Measurements from ENCODE around the gene PRSS27.

PRSS27 gene

DNA sequence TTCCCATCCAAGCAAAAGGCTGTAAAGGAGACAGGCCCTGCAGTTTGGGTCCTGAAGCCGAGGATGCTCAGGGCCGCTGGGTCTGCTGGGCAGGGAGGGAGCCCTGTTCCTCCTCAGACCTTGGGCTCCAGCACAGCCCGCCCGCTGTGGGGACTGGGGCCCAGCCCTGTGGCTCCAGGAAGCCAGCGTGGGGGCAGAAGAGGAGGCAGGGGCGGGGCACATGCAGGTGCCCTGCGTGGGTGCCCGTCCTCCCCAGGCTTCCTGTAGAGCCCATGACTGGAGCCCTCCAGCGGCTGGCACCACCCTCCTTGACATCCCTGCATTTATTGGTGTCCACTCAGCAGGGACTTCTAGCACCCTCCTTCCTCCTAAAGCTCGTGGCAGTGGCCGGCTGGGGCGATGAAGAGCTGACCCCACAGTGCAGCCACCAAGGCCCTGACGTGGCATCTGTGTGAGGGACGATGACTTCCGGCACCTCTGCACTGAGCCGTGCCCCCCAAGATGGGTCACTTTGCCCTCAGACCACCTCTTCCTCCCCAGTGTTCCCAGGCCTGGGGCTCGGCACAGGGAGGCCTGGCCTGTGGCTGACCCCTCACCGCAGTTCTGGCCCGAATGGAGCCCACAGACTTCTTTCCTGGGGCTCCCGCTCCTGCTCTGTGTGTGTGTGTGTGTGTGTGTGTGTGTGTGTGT lies 9.9 kb downstream of the PRSS27 start:
- Histone ChIP-seq H3K9me3 (ENCODE audit: insufficient read depth, low read depth, low read length) (no peaks in the 10 kb centered on the region), H3K27me3 (ENCODE audit: insufficient read depth, low read length, poor library complexity, severe bottlenecking) (no peaks in the 10 kb centered on the region), H3K9me2 (replicated peaks; ENCODE audit: low read depth, low read length) (no peaks in the 10 kb centered on the region), H3K4me3 (ENCODE audit: low read length, poor library complexity, severe bottlenecking) (no peak overlapping the region), H3K36me3 (ENCODE audit: insufficient read depth, low read length) (no peaks in the 10 kb centered on the region), H3K4me2 (ENCODE audit: low read depth, low read length, poor library complexity, severe bottlenecking) (no peak overlapping the region), H3F3A (ENCODE audit: low read depth) (no peaks in the 10 kb centered on the region), H3K4me1 (ENCODE audit: insufficient read depth, low read length, poor library complexity, severe bottlenecking) (no peaks in the 10 kb centered on the region), H4K20me1 (ENCODE audit: insufficient read depth, low read length, poor library complexity, severe bottlenecking) (no peaks in the 10 kb centered on the region), H3K9ac (ENCODE audit: low read depth, low read length, poor library complexity, severe bottlenecking) (no peak overlapping the region), H3K79me2 (ENCODE audit: insufficient read depth, low read length) (no peaks in the 10 kb centered on the region), H2AFZ (ENCODE audit: low read length) (no peak overlapping the region)
- TF ChIP-seq EZH2phosphoT487 (IDR thresholded peaks at IDR 0.05; ENCODE audit: borderline replicate concordance): no peak
- TF ChIP-seq, protein P1, sequence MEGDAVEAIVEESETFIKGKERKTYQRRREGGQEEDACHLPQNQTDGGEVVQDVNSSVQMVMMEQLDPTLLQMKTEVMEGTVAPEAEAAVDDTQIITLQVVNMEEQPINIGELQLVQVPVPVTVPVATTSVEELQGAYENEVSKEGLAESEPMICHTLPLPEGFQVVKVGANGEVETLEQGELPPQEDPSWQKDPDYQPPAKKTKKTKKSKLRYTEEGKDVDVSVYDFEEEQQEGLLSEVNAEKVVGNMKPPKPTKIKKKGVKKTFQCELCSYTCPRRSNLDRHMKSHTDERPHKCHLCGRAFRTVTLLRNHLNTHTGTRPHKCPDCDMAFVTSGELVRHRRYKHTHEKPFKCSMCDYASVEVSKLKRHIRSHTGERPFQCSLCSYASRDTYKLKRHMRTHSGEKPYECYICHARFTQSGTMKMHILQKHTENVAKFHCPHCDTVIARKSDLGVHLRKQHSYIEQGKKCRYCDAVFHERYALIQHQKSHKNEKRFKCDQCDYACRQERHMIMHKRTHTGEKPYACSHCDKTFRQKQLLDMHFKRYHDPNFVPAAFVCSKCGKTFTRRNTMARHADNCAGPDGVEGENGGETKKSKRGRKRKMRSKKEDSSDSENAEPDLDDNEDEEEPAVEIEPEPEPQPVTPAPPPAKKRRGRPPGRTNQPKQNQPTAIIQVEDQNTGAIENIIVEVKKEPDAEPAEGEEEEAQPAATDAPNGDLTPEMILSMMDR (conservative IDR thresholded peaks at IDR 0.05; ENCODE audit: low read length): no peak

DNA sequence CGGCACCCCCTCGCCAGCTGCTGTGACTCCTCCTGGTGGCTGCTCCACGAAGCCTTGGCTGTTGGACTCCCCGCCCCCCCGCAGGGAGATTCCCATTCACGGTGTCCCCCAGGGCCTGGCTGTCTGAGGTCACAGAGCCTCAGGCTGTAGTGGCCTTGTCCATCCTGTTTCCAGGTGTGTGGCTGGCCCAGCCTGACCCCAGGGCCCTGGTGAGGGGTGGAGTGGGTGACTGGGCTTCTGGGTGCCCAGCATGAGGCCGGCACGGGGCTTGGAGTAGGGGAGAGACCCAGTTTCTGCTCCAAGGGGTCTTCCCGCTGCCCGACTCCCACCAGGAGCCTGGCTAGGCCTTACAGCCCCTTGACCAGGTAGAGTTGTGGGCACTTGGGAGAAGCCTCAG lies 10.4 kb downstream of the PRSS27 start:
- TF ChIP-seq, protein P1 (conservative IDR thresholded peaks at IDR 0.05; ENCODE audit: low read length): no peak
- no peak for TF ChIP-seq EZH2phosphoT487 (IDR thresholded peaks at IDR 0.05; ENCODE audit: borderline replicate concordance)
- H2AFZ ChIP-seq (ENCODE audit: low read length): no peak overlapping the region
- no peak overlapping the region for H3K9ac ChIP-seq (ENCODE audit: low read depth, low read length, poor library complexity, severe bottlenecking)
- no peaks in the 10 kb centered on the region for H4K20me1 ChIP-seq (ENCODE audit: insufficient read depth, low read length, poor library complexity, severe bottlenecking)
- no peaks in the 10 kb centered on the region for H3F3A ChIP-seq (ENCODE audit: low read depth)
- no peaks in the 10 kb centered on the region for H3K27me3 ChIP-seq (ENCODE audit: insufficient read depth, low read length, poor library complexity, severe bottlenecking)
- H3K9me3 ChIP-seq (ENCODE audit: insufficient read depth, low read depth, low read length): no peaks in the 10 kb centered on the region
- H3K4me3 ChIP-seq (ENCODE audit: low read length, poor library complexity, severe bottlenecking): no peak overlapping the region
- H3K79me2 ChIP-seq (ENCODE audit: insufficient read depth, low read length): no peaks in the 10 kb centered on the region
- no peaks in the 10 kb centered on the region for H3K9me2 ChIP-seq (replicated peaks; ENCODE audit: low read depth, low read length)
- no peak overlapping the region for H3K4me2 ChIP-seq (ENCODE audit: low read depth, low read length, poor library complexity, severe bottlenecking)
- H3K4me1 ChIP-seq (ENCODE audit: insufficient read depth, low read length, poor library complexity, severe bottlenecking): no peaks in the 10 kb centered on the region
- no peaks in the 10 kb centered on the region for H3K36me3 ChIP-seq (ENCODE audit: insufficient read depth, low read length)

DNA sequence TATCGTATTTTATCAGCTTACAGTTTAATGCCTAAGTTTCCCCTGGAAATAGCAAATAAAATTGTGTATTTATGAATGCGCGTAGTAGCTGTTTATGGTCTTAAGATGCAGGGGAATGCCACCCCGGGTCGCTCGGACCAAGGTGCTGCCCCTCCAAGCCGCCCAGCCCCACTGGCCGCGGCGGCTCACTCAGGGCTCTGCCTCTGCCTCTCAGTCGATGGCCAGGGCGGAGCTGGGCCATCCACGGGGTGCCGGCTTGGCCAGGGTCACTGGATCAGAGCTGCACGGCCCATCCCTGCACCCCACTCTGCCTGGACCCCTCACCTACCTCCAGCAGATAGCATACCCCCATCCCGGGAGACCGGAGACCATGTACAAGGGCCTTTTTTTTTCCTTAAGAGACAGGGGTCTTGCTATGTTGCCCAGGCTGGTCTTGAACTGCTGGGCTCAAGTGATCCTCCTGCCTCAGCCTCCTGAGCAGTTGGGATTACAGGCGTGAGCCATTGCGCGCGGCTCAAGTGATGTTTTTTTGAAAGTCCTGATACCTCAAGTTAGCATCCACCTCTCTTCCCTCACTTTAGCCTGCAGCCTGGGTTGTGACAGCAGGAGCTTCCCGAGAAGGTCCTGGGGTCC lies 11.0 kb downstream of the PRSS27 start:
- H4K20me1 ChIP-seq (ENCODE audit: insufficient read depth, low read length, poor library complexity, severe bottlenecking): no peaks in the 10 kb centered on the region
- no peak overlapping the region for H3K9ac ChIP-seq (ENCODE audit: low read depth, low read length, poor library complexity, severe bottlenecking)
- H3K36me3 ChIP-seq (ENCODE audit: insufficient read depth, low read length): no peaks in the 10 kb centered on the region
- H2AFZ ChIP-seq (ENCODE audit: low read length): no peak overlapping the region
- H3K9me2 ChIP-seq (replicated peaks; ENCODE audit: low read depth, low read length): no peaks in the 10 kb centered on the region
- H3K27me3 ChIP-seq (ENCODE audit: insufficient read depth, low read length, poor library complexity, severe bottlenecking): no peaks in the 10 kb centered on the region
- no peaks in the 10 kb centered on the region for H3K79me2 ChIP-seq (ENCODE audit: insufficient read depth, low read length)
- no peaks in the 10 kb centered on the region for H3K9me3 ChIP-seq (ENCODE audit: insufficient read depth, low read depth, low read length)
- no peaks in the 10 kb centered on the region for H3K4me1 ChIP-seq (ENCODE audit: insufficient read depth, low read length, poor library complexity, severe bottlenecking)
- TF ChIP-seq, protein P1 (conservative IDR thresholded peaks at IDR 0.05; ENCODE audit: low read length): no peak
- TF ChIP-seq EZH2phosphoT487 (IDR thresholded peaks at IDR 0.05; ENCODE audit: borderline replicate concordance): no peak
- H3F3A ChIP-seq (ENCODE audit: low read depth): no peaks in the 10 kb centered on the region
- no peak overlapping the region for H3K4me2 ChIP-seq (ENCODE audit: low read depth, low read length, poor library complexity, severe bottlenecking)
- H3K4me3 ChIP-seq (ENCODE audit: low read length, poor library complexity, severe bottlenecking): no peak overlapping the region

All from Loucy (cell line).